ENCODE measurements around the gene SLC37A3.

- TF ChIP-seq CTCF (IDR thresholded peaks at IDR 0.05; ENCODE audit: extremely low read depth in 1 of 2, insufficient read depth in 1 of 2, low read depth in 1 of 2, low read length in 2 of 2) (no peak), POLR2A (IDR thresholded peaks at IDR 0.05; ENCODE audit: low read depth, low read length) (no peak), POLR2AphosphoS5 (IDR thresholded peaks at IDR 0.05; ENCODE audit: insufficient read depth, low read depth, low read length) (no peak), EZH2 (IDR thresholded peaks at IDR 0.05; ENCODE audit: borderline replicate concordance, low read depth, low read length, severe bottlenecking) (no peak), JUN (IDR thresholded peaks at IDR 0.05; ENCODE audit: borderline replicate concordance, insufficient read depth, insufficient read length, low read depth) (no peak), GATA2 (IDR thresholded peaks at IDR 0.05; ENCODE audit: insufficient read depth, insufficient read length, low read depth, low read length) (no peak), MAX (IDR thresholded peaks at IDR 0.05; ENCODE audit: insufficient read depth, insufficient read length) (no peak)
Observed at GRCh38 chr7:140317597-140317996, 80.7 kb downstream of the SLC37A3 start.
